Measurements from ENCODE around the gene PPHLN1. TPM values are rescaled to one million over a fixed set of nuclear protein-coding genes. Genes with fewer than 3 reads are reported as not detected.

Gene PPHLN1
- polyA plus RNA-seq, 3 donors = 62.3 to 75.1 (median 73.9) TPM

GRCh38 chr12:42474391-42474790 lies 148.4 kb downstream of the PPHLN1 start:
- no peak for DNase-seq (ENCODE audit: low read depth in 3 of 3, low spot score in 2 of 3)

- no peak for DNase-seq (ENCODE audit: low read depth in 3 of 3, low spot score in 2 of 3)
These were observed 149.1 kb downstream of the PPHLN1 start for GRCh38 chr12:42475106-42475505.

GRCh38 chr12:42477941-42478340 lies 152.0 kb downstream of the PPHLN1 start:
- DNase-seq (ENCODE audit: low read depth in 3 of 3, low spot score in 2 of 3) = no peak

- no peak for DNase-seq (ENCODE audit: low read depth in 3 of 3, low spot score in 2 of 3)
These were observed 155.4 kb downstream of the PPHLN1 start for GRCh38 chr12:42481368-42481767.

GRCh38 chr12:42482041-42482747 lies 156.2 kb downstream of the PPHLN1 start:
- DNase-seq (ENCODE audit: low read depth in 3 of 3, low spot score in 2 of 3) = no peak

GRCh38 chr12:42482748-42483520 lies 157.0 kb downstream of the PPHLN1 start:
- peak in 1 of 3 donors; percentile 66 for DNase-seq (ENCODE audit: low read depth in 3 of 3, low spot score in 2 of 3)

GRCh38 chr12:42483521-42483790 lies 157.5 kb downstream of the PPHLN1 start:
- DNase-seq (ENCODE audit: low read depth in 3 of 3, low spot score in 2 of 3) = peak in 1 of 3 donors; percentile 52

GRCh38 chr12:42484996-42485395 lies 159.0 kb downstream of the PPHLN1 start:
- DNase-seq (ENCODE audit: low read depth in 3 of 3, low spot score in 2 of 3) = no peak

GRCh38 chr12:42485823-42486222 lies 159.9 kb downstream of the PPHLN1 start:
- DNase-seq (ENCODE audit: low read depth in 3 of 3, low spot score in 2 of 3) = no peak

GRCh38 chr12:42486407-42486806 lies 160.4 kb downstream of the PPHLN1 start:
- DNase-seq (ENCODE audit: low read depth in 3 of 3, low spot score in 2 of 3) = no peak

- DNase-seq (ENCODE audit: low read depth in 3 of 3, low spot score in 2 of 3) = no peak
These were observed 164.4 kb downstream of the PPHLN1 start for GRCh38 chr12:42490261-42490842.

Other genes with a start within 250 kb of the PPHLN1 start
- 10 to 100 TPM; 29.0 to 34.4 (median 32.0) TPM for gene GXYLT1, start 181.3 kb upstream of the PPHLN1 start, polyA plus RNA-seq (ENCODE audit: insufficient read length in 3 of 3)
- 10 to 100 TPM; 25.7 to 31.9 (median 28.2) TPM for gene YAF2, start 87.9 kb upstream of the PPHLN1 start, polyA plus RNA-seq (ENCODE audit: insufficient read length in 3 of 3)
- gene ZCRB1, start 73 bp upstream of the PPHLN1 start, polyA plus RNA-seq (ENCODE audit: insufficient read length in 3 of 3) = 100 to 1,000 TPM; 101 to 115 (median 104) TPM